GM23338 (cell line): ENCODE data around the gene ATXN7. TPM values are rescaled to one million over a fixed set of nuclear protein-coding genes. Genes with fewer than 3 reads are reported as not detected.

ENCODE experiments used
- ATAC-seq: fragments of 200-7000 bp; cut with Tn5 transposase; 3 replicates; pipeline ENCODE4 v1.9.1; 2020
- DNase-seq: peaks from one replicate; pipeline ENCODE4 v3.0.0-alpha.2; 2015; ENCODE audit warnings: low spot score
- H2AFZ ChIP-seq: fragments of 200-600 bp; sonication (generic); 2 replicates; pipeline ENCODE4 v1.8.0; 2016; ENCODE audit warnings: antibody characterized with exemption, mild to moderate bottlenecking, moderate library complexity
- H3F3A ChIP-seq: fragments of 200-600 bp; sonication (generic); replicated peaks from 2 replicates; pipeline ENCODE4 v1.8.0; 2017; ENCODE audit warnings: antibody characterized with exemption, mixed run types, low read depth
- H3K27ac ChIP-seq: fragments of 200-600 bp; sonication (generic); 2 replicates; pipeline ENCODE4 v1.6.1; 2016; ENCODE audit warnings: low read depth
- H3K27me3 ChIP-seq: fragments of 200-600 bp; sonication (generic); 2 replicates; pipeline ENCODE4 v1.8.0; 2016; ENCODE audit warnings: mild to moderate bottlenecking, mixed run types, moderate library complexity; ENCODE audit not compliant: insufficient read depth
- H3K36me3 ChIP-seq: fragments of 200-600 bp; sonication (generic); 2 replicates; pipeline ENCODE4 v1.8.0; 2016; ENCODE audit warnings: mild to moderate bottlenecking; ENCODE audit not compliant: insufficient read depth
- H3K4me1 ChIP-seq: fragments of 200-600 bp; sonication (generic); 2 replicates; pipeline ENCODE4 v1.8.0; 2016; ENCODE audit warnings: mild to moderate bottlenecking, moderate library complexity; ENCODE audit not compliant: insufficient read depth
- H3K4me2 ChIP-seq: fragments of 200-600 bp; sonication (generic); 2 replicates; pipeline ENCODE4 v1.7.1; 2017; ENCODE audit warnings: mixed run types
- H3K4me3 ChIP-seq: fragments of 200-600 bp; sonication (generic); 2 replicates; pipeline ENCODE4 v1.6.1; 2016; ENCODE audit warnings: mixed run types
- H3K79me2 ChIP-seq: fragments of 200-600 bp; sonication (generic); replicated peaks from 2 replicates; pipeline ENCODE4 v1.8.0; 2017; ENCODE audit warnings: mild to moderate bottlenecking; ENCODE audit not compliant: insufficient read depth
- H3K9me2 ChIP-seq: fragments of 200-600 bp; sonication (generic); 2 replicates; pipeline ENCODE4 v1.8.0; 2017; ENCODE audit not compliant: insufficient read depth
- H4K20me1 ChIP-seq: fragments of 200-600 bp; sonication (generic); replicated peaks from 2 replicates; pipeline ENCODE4 v1.8.0; 2017; ENCODE audit warnings: mild to moderate bottlenecking; ENCODE audit not compliant: insufficient read depth
- H3K27ac Mint-ChIP-seq: 2 replicates; pipeline ENCODE4 v1.8.0; 2020; ENCODE audit warnings: inconsistent platforms, mild to moderate bottlenecking, moderate library complexity, mixed read lengths
- H3K27me3 Mint-ChIP-seq: 3 replicates; pipeline ENCODE4 v1.8.0; 2022; ENCODE audit warnings: low read depth, mild to moderate bottlenecking, moderate library complexity, mixed read lengths, inconsistent platforms; ENCODE audit not compliant: insufficient read depth, poor library complexity
- H3K36me3 Mint-ChIP-seq: 3 replicates; pipeline ENCODE4 v1.8.0; 2021; ENCODE audit warnings: low read depth, mild to moderate bottlenecking, inconsistent platforms, moderate library complexity, mixed read lengths
- H3K4me1 Mint-ChIP-seq: 3 replicates; pipeline ENCODE4 v1.8.0; 2020; ENCODE audit warnings: mild to moderate bottlenecking, inconsistent platforms, mixed read lengths
- H3K4me3 Mint-ChIP-seq: 3 replicates; pipeline ENCODE4 v1.8.0; 2021; ENCODE audit warnings: moderate library complexity, mild to moderate bottlenecking, inconsistent platforms, mixed read lengths
- H3K9me3 Mint-ChIP-seq: 3 replicates; pipeline ENCODE4 v1.8.0; 2020; ENCODE audit warnings: moderate library complexity, mild to moderate bottlenecking, inconsistent platforms, mixed read lengths
- ETS1 ChIP-seq: IDR thresholded peaks from 2 replicates; pipeline ENCODE4 v1.6.1; 2016; ENCODE audit warnings: antibody characterized with exemption
- EZH2 ChIP-seq: fragments of 200-600 bp; sonication (generic); IDR thresholded peaks from one replicate; pipeline ENCODE4 v1.8.0; 2017; ENCODE audit warnings: antibody characterized with exemption, mild to moderate bottlenecking, low read depth; ENCODE audit not compliant: unreplicated experiment
- EZH2phosphoT487 ChIP-seq: fragments of 200-600 bp; sonication (generic); IDR thresholded peaks from one replicate; pipeline ENCODE4 v1.8.1; 2018; ENCODE audit warnings: antibody characterized with exemption; ENCODE audit not compliant: unreplicated experiment
- JUNB ChIP-seq: IDR thresholded peaks from one replicate; pipeline ENCODE4 v1.6.1; 2016; ENCODE audit warnings: antibody characterized with exemption; ENCODE audit not compliant: unreplicated experiment
- NANOG ChIP-seq: IDR thresholded peaks from 2 replicates; pipeline ENCODE4 v1.6.1; 2016; ENCODE audit warnings: antibody characterized with exemption, borderline replicate concordance
- POLR2AphosphoS5 ChIP-seq: IDR thresholded peaks from 2 replicates; pipeline ENCODE4 v1.6.1; 2016; ENCODE audit warnings: antibody characterized with exemption, low read depth
- REST ChIP-seq: IDR thresholded peaks from one replicate; pipeline ENCODE4 v1.6.1; 2018; ENCODE audit warnings: antibody characterized with exemption; ENCODE audit not compliant: unreplicated experiment
- ZNF114 ChIP-seq: fragments of 250-450 bp; sonication (Bioruptor Pico); IDR thresholded peaks from 2 replicates; pipeline ENCODE4 v1.5.0; 2020; ENCODE audit warnings: mild to moderate bottlenecking, moderate library complexity
- ZNF462 ChIP-seq: fragments of 250-450 bp; sonication (Bioruptor Pico); IDR thresholded peaks from 2 replicates; pipeline ENCODE4 v1.5.0; 2020; ENCODE audit warnings: mild to moderate bottlenecking, moderate library complexity
- polyA plus RNA-seq: library from polyadenylated mRNA; unstranded; fragments of >200 nt; fragmentation: Nextera tagmentation; extraction: Ambion mirVana; gene quantifications from 2 replicates; pipeline ENCODE4 v1.2.1, GENCODE V29; 2016
- total RNA-seq: library from RNA; depleted of rRNA; stranded (reverse); fragments of >200 nt; shearing (Covaris generic); gene quantifications from 2 replicates; pipeline ENCODE4 v1.2.3, GENCODE V29; 2014

The ATXN7 gene
- total and polyA plus RNA-seq, 2 experiments from 2014 or later, result 4.0 to 17.2 TPM

- no peaks in the 10 kb centered on the region for H3K4me1 ChIP-seq
- no peaks in the 10 kb centered on the region for H3K36me3 ChIP-seq
- ATAC-seq (no peak), DNase-seq (no peak)
- H3K9me2 ChIP-seq, result no peaks in the 10 kb centered on the region
- H3K27me3 Mint-ChIP-seq, result peaks cover 2% of the 10 kb centered on the region
- TF ChIP-seq JUNB (no peak), ZNF462 (no peak), ETS1 (no peak)
- H3K4me2 ChIP-seq, result no peak overlapping the region
- H3K4me3 ChIP-seq, result no peak overlapping the region
- H3F3A ChIP-seq, result no peaks in the 10 kb centered on the region
- H2AFZ ChIP-seq, result no peak overlapping the region
- H4K20me1 ChIP-seq, result no peaks in the 10 kb centered on the region
- peaks cover 19% of the 10 kb centered on the region for H3K79me2 ChIP-seq
- peaks cover 7% of the 10 kb centered on the region; the same call in 2 of the 3 replicates for H3K36me3 Mint-ChIP-seq
- peaks cover 8% of the 10 kb centered on the region for H3K4me1 Mint-ChIP-seq
- no peak overlapping the region for H3K27ac Mint-ChIP-seq
- no peak overlapping the region for H3K4me3 Mint-ChIP-seq
- no peaks in the 10 kb centered on the region for H3K27me3 ChIP-seq
- 0 out of 2 replicates have a peak overlapping the region, but pooled peaks have one; percentile 15 for H3K27ac ChIP-seq
- H3K9me3 Mint-ChIP-seq, result no peaks in the 10 kb centered on the region
These were observed 115.6 kb downstream of the ATXN7 start for GRCh38 chr3:63979093-63979885.

GRCh38 chr3:63980019-63980418 lies 116.4 kb downstream of the ATXN7 start:
- peaks cover 19% of the 10 kb centered on the region for H3K79me2 ChIP-seq
- no peaks in the 10 kb centered on the region for H3K4me1 ChIP-seq
- H3K4me3 ChIP-seq, result no peak overlapping the region
- H3K9me3 Mint-ChIP-seq, result no peaks in the 10 kb centered on the region
- no peak overlapping the region for H2AFZ ChIP-seq
- ATAC-seq (no peak), DNase-seq (no peak)
- TF ChIP-seq ETS1, result no peak
- no peak for TF ChIP-seq ZNF114 (CRISPR knock-in tag)
- no peak for TF ChIP-seq NANOG
- no peak for TF ChIP-seq POLR2AphosphoS5
- no peak for TF ChIP-seq EZH2phosphoT487
- no peak for TF ChIP-seq REST
- TF ChIP-seq EZH2, result no peak
- peaks cover 8% of the 10 kb centered on the region for H3K4me1 Mint-ChIP-seq
- no peaks in the 10 kb centered on the region for H3K36me3 ChIP-seq
- no peak overlapping the region for H3K4me3 Mint-ChIP-seq
- H3K27ac ChIP-seq, result no peak overlapping the region
- no peak overlapping the region for H3K27ac Mint-ChIP-seq
- H3K27me3 ChIP-seq, result no peaks in the 10 kb centered on the region
- H4K20me1 ChIP-seq, result no peaks in the 10 kb centered on the region
- no peaks in the 10 kb centered on the region for H3F3A ChIP-seq
- no peak overlapping the region for H3K4me2 ChIP-seq
- peaks cover 2% of the 10 kb centered on the region for H3K27me3 Mint-ChIP-seq
- peaks cover 7% of the 10 kb centered on the region; the same call in 2 of the 3 replicates for H3K36me3 Mint-ChIP-seq
- H3K9me2 ChIP-seq, result no peaks in the 10 kb centered on the region
